ENCODE data around the gene TEAD1. TPM values are rescaled to one million over a fixed set of nuclear protein-coding genes. Genes with fewer than 3 reads are reported as not detected.

TEAD1 gene
- total RNA-seq, 2 donors from 2014 or later = 32.7 to 56.7 TPM

GRCh38 chr11:12778240-12778905 lies 104.2 kb downstream of the TEAD1 start:
- H3K4me1 ChIP-seq = no peaks in the 10 kb centered on the region
- TF ChIP-seq CTCF (IDR thresholded peaks at IDR 0.05) = no peak
- intact Hi-C loops (cut with DNase I) = no loop called here
- no peak overlapping the region for H3K27ac ChIP-seq
- H3K9me3 ChIP-seq = no peaks in the 10 kb centered on the region
- H3K36me3 ChIP-seq = no peaks in the 10 kb centered on the region
- H3K27me3 ChIP-seq = no peaks in the 10 kb centered on the region
- DNase-seq = no peak
- H3K9ac ChIP-seq (ENCODE audit: low read depth in 2 of 2, low read length in 2 of 2) = no peak overlapping the region
- no peak overlapping the region for H3K4me3 ChIP-seq

- intact Hi-C loops (cut with DNase I) = no loop called here
- Histone ChIP-seq H3K4me3 (no peak overlapping the region), H3K4me1 (no peaks in the 10 kb centered on the region), H3K27ac (no peak overlapping the region), H3K27me3 (no peaks in the 10 kb centered on the region), H3K9me3 (no peaks in the 10 kb centered on the region), H3K36me3 (no peaks in the 10 kb centered on the region), H3K9ac (ENCODE audit: low read depth in 2 of 2, low read length in 2 of 2) (no peak overlapping the region)
- no peak for TF ChIP-seq CTCF (IDR thresholded peaks at IDR 0.05)
- no peak for DNase-seq
Observed at GRCh38 chr11:12783765-12784164, 109.5 kb downstream of the TEAD1 start.

- Histone ChIP-seq H3K4me3 (no peak overlapping the region), H3K9ac (ENCODE audit: low read depth in 2 of 2, low read length in 2 of 2) (no peak overlapping the region), H3K9me3 (no peaks in the 10 kb centered on the region), H3K36me3 (no peaks in the 10 kb centered on the region), H3K4me1 (no peaks in the 10 kb centered on the region), H3K27me3 (no peaks in the 10 kb centered on the region), H3K27ac (no peak overlapping the region)
- intact Hi-C loops (cut with DNase I) = no loop called here
- TF ChIP-seq CTCF (IDR thresholded peaks at IDR 0.05) = no peak
- DNase-seq = no peak
Observed at GRCh38 chr11:12784445-12784844, 110.2 kb downstream of the TEAD1 start.

GRCh38 chr11:12784987-12785386 lies 110.8 kb downstream of the TEAD1 start:
- Histone ChIP-seq H3K27me3 (no peaks in the 10 kb centered on the region), H3K9ac (ENCODE audit: low read depth in 2 of 2, low read length in 2 of 2) (no peak overlapping the region)
- intact Hi-C loops (cut with DNase I) = no loop called here

GRCh38 chr11:12785901-12786300 lies 111.7 kb downstream of the TEAD1 start:
- no peak for DNase-seq
- Histone ChIP-seq H3K36me3 (no peaks in the 10 kb centered on the region), H3K27ac (no peak overlapping the region), H3K4me3 (no peak overlapping the region), H3K4me1 (no peaks in the 10 kb centered on the region), H3K9me3 (no peaks in the 10 kb centered on the region), H3K27me3 (no peaks in the 10 kb centered on the region), H3K9ac (ENCODE audit: low read depth in 2 of 2, low read length in 2 of 2) (no peak overlapping the region)
- intact Hi-C loops (cut with DNase I) = no loop called here
- no peak for TF ChIP-seq CTCF (IDR thresholded peaks at IDR 0.05)

More at GRCh38 chr11:12784987-12785386, 110.8 kb downstream of the TEAD1 start:
- Histone ChIP-seq H3K36me3 (no peaks in the 10 kb centered on the region), H3K27ac (no peak overlapping the region), H3K4me3 (no peak overlapping the region), H3K9me3 (no peaks in the 10 kb centered on the region), H3K4me1 (no peaks in the 10 kb centered on the region)
- no peak for DNase-seq
- TF ChIP-seq CTCF (IDR thresholded peaks at IDR 0.05) = no peak

Measured in colonic mucosa (tissue), 4 donors.